Right renal cortex interstitium (tissue), 3 donors: ENCODE measurements around the gene GLI3. TPM values are rescaled to one million over a fixed set of nuclear protein-coding genes. Genes with fewer than 3 reads are reported as not detected.

Experiments used
- DNase-seq, 3 donors: peaks; one replicate each; pipeline ENCODE4 v3.0.0-alpha.2; 2013; ENCODE audit warnings: low read depth in 3 of 3, low spot score in 2 of 3
- polyA plus RNA-seq, 3 donors: library from polyadenylated mRNA; unstranded; fragments of 120-200 nt; gene quantifications; one replicate each; pipeline ENCODE4 v1.2.1, GENCODE V29; 2013; ENCODE audit not compliant: insufficient read length in 3 of 3

GLI3 gene
- polyA plus RNA-seq, 3 donors, result 13.5 to 15.0 (median 14.5) TPM

- no peak for DNase-seq
These were observed 222.1 kb downstream of the GLI3 start for GRCh38 chr7:42014625-42015618.

GRCh38 chr7:42012786-42013360 is 224.1 kb downstream of the GLI3 start:
- DNase-seq, result no peak

GRCh38 chr7:42012313-42012712 is 224.7 kb downstream of the GLI3 start:
- no peak for DNase-seq

- DNase-seq, result no peak
These were observed 225.2 kb downstream of the GLI3 start for GRCh38 chr7:42011846-42012245.

GRCh38 chr7:42010751-42011150 is 226.3 kb downstream of the GLI3 start:
- no peak for DNase-seq

GRCh38 chr7:42006801-42007513 is 230.1 kb downstream of the GLI3 start:
- DNase-seq, result no peak

- no peak for DNase-seq
These were observed 234.4 kb downstream of the GLI3 start for GRCh38 chr7:42002654-42003053.

- no peak for DNase-seq
These were observed 237.2 kb downstream of the GLI3 start for GRCh38 chr7:41999736-42000283.

- no peak for DNase-seq
These were observed 239.0 kb downstream of the GLI3 start for GRCh38 chr7:41998041-41998440.

GRCh38 chr7:41997151-41997550 is 239.9 kb downstream of the GLI3 start:
- no peak for DNase-seq

- no peak for DNase-seq
These were observed 240.5 kb downstream of the GLI3 start for GRCh38 chr7:41996381-41997035.

- no peak for DNase-seq
These were observed 241.3 kb downstream of the GLI3 start for GRCh38 chr7:41995632-41996271.

GRCh38 chr7:41994746-41995110 is 242.3 kb downstream of the GLI3 start:
- no peak for DNase-seq

GRCh38 chr7:41994036-41994745 is 242.8 kb downstream of the GLI3 start:
- no peak for DNase-seq

GRCh38 chr7:41992881-41993867 is 243.8 kb downstream of the GLI3 start:
- DNase-seq, result no peak

GRCh38 chr7:41984888-41985287 is 252.1 kb downstream of the GLI3 start:
- no peak for DNase-seq

GRCh38 chr7:41981046-41982040 is 255.7 kb downstream of the GLI3 start:
- no peak for DNase-seq
